Neural cell (in vitro differentiated cells): ENCODE data around the gene MAPK4.

Source experiments
- CTCF ChIP-seq: fragments of 450-650 bp; IDR thresholded peaks from 2 replicates; pipeline ENCODE4 v1.5.1; 2014; ENCODE audit warnings: antibody characterized with exemption, mild to moderate bottlenecking, moderate library complexity; ENCODE audit not compliant: poor library complexity, severe bottlenecking
- EZH2 ChIP-seq: fragments of 200-600, 300-800 bp; shearing (Covaris generic), sonication (generic); IDR thresholded peaks from 2 replicates; pipeline ENCODE4 v1.6.1; 2014; ENCODE audit warnings: antibody characterized with exemption, low read length, borderline replicate concordance, mild to moderate bottlenecking; ENCODE audit not compliant: insufficient read depth, poor library complexity, severe bottlenecking
- POLR2AphosphoS5 ChIP-seq: IDR thresholded peaks from 2 replicates; pipeline ENCODE4 v1.6.1; 2012
- REST ChIP-seq: IDR thresholded peaks from 2 replicates; pipeline ENCODE4 v1.6.1; 2012; ENCODE audit warnings: borderline replicate concordance
- SMC3 ChIP-seq: fragments of 450-650 bp; conservative IDR thresholded peaks from 2 replicates; pipeline ENCODE4 v1.6.1; 2014; ENCODE audit warnings: antibody characterized with exemption, mild to moderate bottlenecking, moderate library complexity; ENCODE audit not compliant: poor library complexity

- no peak for TF ChIP-seq CTCF
- no peak for TF ChIP-seq POLR2AphosphoS5
- no peak for TF ChIP-seq REST
- no peak for TF ChIP-seq EZH2
- no peak for TF ChIP-seq SMC3
Measured at GRCh38 chr18:50729376-50729775, 169.5 kb downstream of the MAPK4 start.
